NB4 (cell line): Measurements from ENCODE around the gene MPDZ.

Experiments used
- POLR2A ChIP-seq: IDR thresholded peaks from 2 replicates; pipeline ENCODE4 v1.6.1; 2011; ENCODE audit warnings: mild to moderate bottlenecking; ENCODE audit not compliant: insufficient read length; ENCODE audit errors: extremely low read depth
- TF ChIP-seq, protein P1 (sequence below): IDR thresholded peaks from one replicate; pipeline ENCODE4 v1.5.1; 2012; ENCODE audit warnings: low read depth, low read length

DNA sequence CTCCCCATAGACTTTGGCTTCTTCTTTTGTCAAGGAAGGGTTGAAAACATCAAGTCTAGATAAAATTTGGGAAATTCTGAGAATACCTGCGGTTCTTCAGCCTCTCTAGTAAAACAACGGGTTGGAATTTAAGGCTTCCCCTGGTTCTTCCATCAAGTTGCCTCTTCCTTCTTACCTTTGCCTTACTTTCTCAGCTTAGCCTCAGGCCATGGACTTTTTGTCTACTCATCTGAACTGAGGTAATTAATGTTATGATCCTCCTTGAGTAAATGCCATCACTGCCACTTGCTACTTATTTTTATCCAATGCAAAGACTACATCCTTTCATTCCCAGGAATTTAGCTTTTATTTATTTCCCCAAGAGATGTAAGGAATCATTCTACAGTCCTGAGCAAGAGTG lies 184.4 kb downstream of the MPDZ start:
- TF ChIP-seq, protein P1, sequence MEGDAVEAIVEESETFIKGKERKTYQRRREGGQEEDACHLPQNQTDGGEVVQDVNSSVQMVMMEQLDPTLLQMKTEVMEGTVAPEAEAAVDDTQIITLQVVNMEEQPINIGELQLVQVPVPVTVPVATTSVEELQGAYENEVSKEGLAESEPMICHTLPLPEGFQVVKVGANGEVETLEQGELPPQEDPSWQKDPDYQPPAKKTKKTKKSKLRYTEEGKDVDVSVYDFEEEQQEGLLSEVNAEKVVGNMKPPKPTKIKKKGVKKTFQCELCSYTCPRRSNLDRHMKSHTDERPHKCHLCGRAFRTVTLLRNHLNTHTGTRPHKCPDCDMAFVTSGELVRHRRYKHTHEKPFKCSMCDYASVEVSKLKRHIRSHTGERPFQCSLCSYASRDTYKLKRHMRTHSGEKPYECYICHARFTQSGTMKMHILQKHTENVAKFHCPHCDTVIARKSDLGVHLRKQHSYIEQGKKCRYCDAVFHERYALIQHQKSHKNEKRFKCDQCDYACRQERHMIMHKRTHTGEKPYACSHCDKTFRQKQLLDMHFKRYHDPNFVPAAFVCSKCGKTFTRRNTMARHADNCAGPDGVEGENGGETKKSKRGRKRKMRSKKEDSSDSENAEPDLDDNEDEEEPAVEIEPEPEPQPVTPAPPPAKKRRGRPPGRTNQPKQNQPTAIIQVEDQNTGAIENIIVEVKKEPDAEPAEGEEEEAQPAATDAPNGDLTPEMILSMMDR, result no peak
- no peak for TF ChIP-seq POLR2A
